ENCODE results near the gene PRKCQ. TPM values are rescaled to one million over a fixed set of nuclear protein-coding genes. Genes with fewer than 3 reads are reported as not detected.

The PRKCQ gene
- total and polyA plus RNA-seq, 3 donors from 2014 or later: 2.5 to 3.0 (median 2.9) TPM

- DNase-seq: no peak
- no peak overlapping the region for H3K27ac ChIP-seq
- intact Hi-C loops (cut with DNase I; ENCODE audit: low total_unique reads): no loop called here
- TF ChIP-seq POLR2A (IDR thresholded peaks at IDR 0.05): no peak
- TF ChIP-seq, protein P1, sequence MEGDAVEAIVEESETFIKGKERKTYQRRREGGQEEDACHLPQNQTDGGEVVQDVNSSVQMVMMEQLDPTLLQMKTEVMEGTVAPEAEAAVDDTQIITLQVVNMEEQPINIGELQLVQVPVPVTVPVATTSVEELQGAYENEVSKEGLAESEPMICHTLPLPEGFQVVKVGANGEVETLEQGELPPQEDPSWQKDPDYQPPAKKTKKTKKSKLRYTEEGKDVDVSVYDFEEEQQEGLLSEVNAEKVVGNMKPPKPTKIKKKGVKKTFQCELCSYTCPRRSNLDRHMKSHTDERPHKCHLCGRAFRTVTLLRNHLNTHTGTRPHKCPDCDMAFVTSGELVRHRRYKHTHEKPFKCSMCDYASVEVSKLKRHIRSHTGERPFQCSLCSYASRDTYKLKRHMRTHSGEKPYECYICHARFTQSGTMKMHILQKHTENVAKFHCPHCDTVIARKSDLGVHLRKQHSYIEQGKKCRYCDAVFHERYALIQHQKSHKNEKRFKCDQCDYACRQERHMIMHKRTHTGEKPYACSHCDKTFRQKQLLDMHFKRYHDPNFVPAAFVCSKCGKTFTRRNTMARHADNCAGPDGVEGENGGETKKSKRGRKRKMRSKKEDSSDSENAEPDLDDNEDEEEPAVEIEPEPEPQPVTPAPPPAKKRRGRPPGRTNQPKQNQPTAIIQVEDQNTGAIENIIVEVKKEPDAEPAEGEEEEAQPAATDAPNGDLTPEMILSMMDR (IDR thresholded peaks at IDR 0.05): no peak
- no peak overlapping the region for H3K4me3 ChIP-seq
- H3K36me3 ChIP-seq (ENCODE audit: low read depth, missing control alignments): no peaks in the 10 kb centered on the region
- 83 to 87% methylated on average over 12 of the region's 12 CpGs for WGBS, 2 donors
- H3K9me3 ChIP-seq: no peaks in the 10 kb centered on the region
- no peaks in the 10 kb centered on the region for H3K27me3 ChIP-seq
- no peaks in the 10 kb centered on the region for H3K4me1 ChIP-seq
These were observed 39.6 kb upstream of the PRKCQ start for GRCh38 chr10:6619660-6620059.

GRCh38 chr10:6618340-6618739, 38.3 kb upstream of the PRKCQ start:
- 18 to 44% methylated on average over 1 of the region's 1 CpG for WGBS, 2 donors
- intact Hi-C loops (cut with DNase I; ENCODE audit: low total_unique reads): no loop called here
- no peaks in the 10 kb centered on the region for H3K4me1 ChIP-seq
- no peak for TF ChIP-seq POLR2A (IDR thresholded peaks at IDR 0.05)
- TF ChIP-seq, protein P1 (IDR thresholded peaks at IDR 0.05): no peak
- no peaks in the 10 kb centered on the region for H3K27me3 ChIP-seq
- no peaks in the 10 kb centered on the region for H3K36me3 ChIP-seq (ENCODE audit: low read depth, missing control alignments)
- H3K4me3 ChIP-seq: no peak overlapping the region
- H3K9me3 ChIP-seq: no peaks in the 10 kb centered on the region
- DNase-seq: no peak
- no peak overlapping the region for H3K27ac ChIP-seq

GRCh38 chr10:6617309-6618076, 37.4 kb upstream of the PRKCQ start:
- Histone ChIP-seq H3K27me3 (no peaks in the 10 kb centered on the region), H3K27ac (no peak overlapping the region), H3K4me1 (no peaks in the 10 kb centered on the region), H3K36me3 (ENCODE audit: low read depth, missing control alignments) (no peaks in the 10 kb centered on the region), H3K9me3 (no peaks in the 10 kb centered on the region), H3K4me3 (no peak overlapping the region)
- WGBS, 2 donors: 90 to 92% methylated on average over 5 of the region's 5 CpGs
- intact Hi-C loops (cut with DNase I; ENCODE audit: low total_unique reads): no loop called here
- TF ChIP-seq, protein P1 (IDR thresholded peaks at IDR 0.05): no peak
- no peak for TF ChIP-seq POLR2A (IDR thresholded peaks at IDR 0.05)
- DNase-seq: no peak

DNA sequence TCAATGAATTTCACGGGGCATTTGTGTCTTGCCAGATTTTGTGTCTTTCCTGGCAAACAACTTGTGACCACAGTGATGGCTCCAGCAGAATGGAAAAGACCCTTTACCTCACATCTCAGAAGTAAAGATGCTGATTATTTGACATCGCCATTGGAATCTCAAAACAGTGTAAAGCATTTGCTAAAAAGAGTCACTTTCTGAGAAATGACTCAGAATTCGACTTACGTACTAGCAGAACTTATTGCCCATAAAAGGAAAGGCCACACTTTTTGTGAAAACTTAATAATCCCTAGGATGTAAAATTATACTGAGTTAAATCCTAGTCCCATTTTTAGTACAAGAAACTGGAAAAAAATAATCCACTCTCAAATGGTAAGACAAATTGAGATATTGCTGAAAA, 35.9 kb upstream of the PRKCQ start:
- DNase-seq: no peak
- no peaks in the 10 kb centered on the region for H3K9me3 ChIP-seq
- H3K27ac ChIP-seq: no peak overlapping the region
- H3K4me3 ChIP-seq: no peak overlapping the region
- H3K27me3 ChIP-seq: no peaks in the 10 kb centered on the region
- WGBS, 2 donors: 61 to 69% methylated on average over 4 of the region's 4 CpGs
- no peak for TF ChIP-seq POLR2A (IDR thresholded peaks at IDR 0.05)
- TF ChIP-seq, protein P1 (IDR thresholded peaks at IDR 0.05): no peak
- H3K4me1 ChIP-seq: no peaks in the 10 kb centered on the region
- no peaks in the 10 kb centered on the region for H3K36me3 ChIP-seq (ENCODE audit: low read depth, missing control alignments)
- intact Hi-C loops (cut with DNase I; ENCODE audit: low total_unique reads): no loop called here

GRCh38 chr10:6612371-6612770, 32.3 kb upstream of the PRKCQ start:
- 62 to 63% methylated on average over 2 of the region's 2 CpGs for WGBS, 2 donors
- TF ChIP-seq, protein P1 (IDR thresholded peaks at IDR 0.05): no peak
- TF ChIP-seq POLR2A (IDR thresholded peaks at IDR 0.05): no peak

More at GRCh38 chr10:6612371-6612770, 32.3 kb upstream of the PRKCQ start:
- Histone ChIP-seq H3K9me3 (no peaks in the 10 kb centered on the region), H3K27ac (no peak overlapping the region), H3K4me1 (no peaks in the 10 kb centered on the region), H3K36me3 (ENCODE audit: low read depth, missing control alignments) (no peaks in the 10 kb centered on the region), H3K27me3 (no peaks in the 10 kb centered on the region), H3K4me3 (no peak overlapping the region)
- DNase-seq: no peak
- intact Hi-C loops (cut with DNase I; ENCODE audit: low total_unique reads): no loop called here

Measured in testis (tissue), 3 donors.